Esophagus muscularis mucosa (tissue), 4 donors: ENCODE measurements around the gene ZNF69. TPM values are rescaled to one million over a fixed set of nuclear protein-coding genes. Genes with fewer than 3 reads are reported as not detected.
"Not testable (repeated sequence)": the region's sequence is repeated elsewhere in the genome, so short reads cannot be mapped to it uniquely, and the experiment has no call there.

Source experiments
- DNase-seq: peaks from one replicate; pipeline ENCODE4 v3.0.0-alpha.2; 2017; ENCODE audit errors: extremely low spot score
- H3K27ac ChIP-seq, 4 donors: fragments of 200-600 bp; sonication (generic); replicated peaks in 1 of 4; 1 replicate in 3 of 4; 2 replicates in 1 of 4; pipeline ENCODE4 v1.5.1; 2016 to 2019; ENCODE audit warnings: mild to moderate bottlenecking in 1 of 4
- H3K27me3 ChIP-seq, 4 donors: fragments of 200-600 bp; sonication (generic); one replicate each; pipeline versions ENCODE4 v1.5.1 to v1.6.0; 2016 to 2019
- H3K36me3 ChIP-seq, 4 donors: fragments of 200-600 bp; sonication (generic); one replicate each; pipeline ENCODE4 v1.5.1; 2016 to 2019
- H3K4me1 ChIP-seq, 4 donors: fragments of 200-600 bp; sonication (generic); one replicate each; pipeline ENCODE4 v1.5.1; 2016 to 2019
- H3K4me3 ChIP-seq, 4 donors: fragments of 200-600 bp; sonication (generic); 1 replicate in 2 of 4; 2 replicates in 2 of 4; pipeline ENCODE4 v1.5.1; 2016 to 2019; ENCODE audit warnings: mild to moderate bottlenecking in 4 of 4, moderate library complexity in 1 of 4
- H3K9me3 ChIP-seq, 4 donors: fragments of 200-600 bp; sonication (generic); 1 replicate in 3 of 4; 2 replicates in 1 of 4; pipeline ENCODE4 v1.5.1; 2016 to 2019
- CTCF ChIP-seq, 3 experiments: fragments of 200-600 bp in 2 of 3; fragments of 450-650 bp in 1 of 3; sonication (generic) in 2 of 3; IDR thresholded peaks; one replicate each; pipeline ENCODE4 v1.5.1; 2017 to 2019; ENCODE audit warnings: antibody characterized with exemption in 3 of 3, mild to moderate bottlenecking in 2 of 3, moderate library complexity in 1 of 3
- EP300 ChIP-seq: sonication (generic); formaldehyde crosslinking; IDR thresholded peaks from one replicate; pipeline ENCODE4 v1.6.1; 2017; ENCODE audit warnings: antibody characterized with exemption
- POLR2A ChIP-seq: fragments of 450-650 bp; IDR thresholded peaks from one replicate; pipeline ENCODE4 v1.6.1; 2017; ENCODE audit warnings: antibody characterized with exemption, moderate library complexity, mild to moderate bottlenecking, low read depth
- POLR2AphosphoS5 ChIP-seq, 2 donors: sonication (generic); formaldehyde crosslinking; IDR thresholded peaks; one replicate each; pipeline ENCODE4 v1.6.1; 2017; ENCODE audit warnings: antibody characterized with exemption in 2 of 2
- WGBS: methylation state at CpG from one replicate; pipeline ENCODE4 v1.1.5; 2018; 5-methylcytosine and 5-hydroxymethylcytosine counted together
- intact Hi-C: fragments of 100-400 bp; cut with DNase I; formaldehyde crosslinking; loops from one replicate; pipeline ENCODE4 v1.15.1; 2023
- total RNA-seq, 4 donors: library from RNA; depleted of rRNA; stranded (reverse); fragments of >200 nt; gene quantifications; one replicate each; pipeline versions ENCODE4 v1.1.0 to v1.2.1, GENCODE V29; 2016

The ZNF69 gene
- total RNA-seq, 4 donors from 2014 or later, result 3.8 to 8.2 (median 6.9) TPM

DNA sequence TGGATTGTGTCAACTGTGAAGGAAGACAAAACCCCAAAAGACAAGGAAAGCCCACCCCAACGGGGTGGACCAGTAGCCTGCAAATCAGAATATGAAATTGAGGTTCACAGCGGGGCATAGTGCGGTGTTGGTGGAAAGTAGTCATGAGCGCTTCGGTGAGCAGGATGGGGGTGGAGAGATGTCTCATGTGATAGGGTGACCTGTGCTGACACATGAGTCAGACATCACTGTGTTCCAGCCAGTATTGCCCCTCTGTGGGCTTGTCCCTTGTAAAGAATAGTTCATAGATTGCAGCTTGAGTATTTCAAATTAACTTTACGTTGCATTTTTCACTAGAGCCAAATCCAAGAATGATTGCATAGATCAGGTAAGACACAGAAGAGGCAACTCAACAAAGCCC is 7.3 kb downstream of the ZNF69 start:
- Histone ChIP-seq H3K27ac (no peak overlapping the region), H3K4me3 (no peak overlapping the region), H3K27me3 (no peaks in the 10 kb centered on the region), H3K36me3 (no peaks in the 10 kb centered on the region), H3K9me3 (peaks cover 0 to 6% (median under 1%) of the 10 kb centered on the region in 4 donors), H3K4me1 (no peaks in the 10 kb centered on the region)
- TF ChIP-seq POLR2A (no peak), CTCF (IDR thresholded peaks at IDR 0.05) (no peak), EP300 (no peak), POLR2AphosphoS5 (IDR thresholded peaks at IDR 0.05) (no peak)
- intact Hi-C loops, result no loop called here
- 94% methylated on average over 6 of the region's 6 CpGs for whole genome bisulfite sequencing
- no peak for DNase-seq

GRCh38 chr19:11902228-11902627 is 14.6 kb downstream of the ZNF69 start:
- 100% methylated on average over 3 of the region's 3 CpGs for WGBS
- Histone ChIP-seq H3K27me3 (no peaks in the 10 kb centered on the region), H3K4me3 (no peak overlapping the region), H3K9me3 (peaks cover 6 to 58% (median 48%) of the 10 kb centered on the region in 4 donors), H3K27ac (no peak overlapping the region), H3K4me1 (no peaks in the 10 kb centered on the region), H3K36me3 (peaks cover 19 to 33% (median 26%) of the 10 kb centered on the region in 4 donors)
- TF ChIP-seq CTCF (IDR thresholded peaks at IDR 0.05) (no peak), EP300 (no peak), POLR2AphosphoS5 (IDR thresholded peaks at IDR 0.05) (no peak), POLR2A (no peak)
- intact Hi-C loops, result no loop called here
- no peak for DNase-seq

DNA sequence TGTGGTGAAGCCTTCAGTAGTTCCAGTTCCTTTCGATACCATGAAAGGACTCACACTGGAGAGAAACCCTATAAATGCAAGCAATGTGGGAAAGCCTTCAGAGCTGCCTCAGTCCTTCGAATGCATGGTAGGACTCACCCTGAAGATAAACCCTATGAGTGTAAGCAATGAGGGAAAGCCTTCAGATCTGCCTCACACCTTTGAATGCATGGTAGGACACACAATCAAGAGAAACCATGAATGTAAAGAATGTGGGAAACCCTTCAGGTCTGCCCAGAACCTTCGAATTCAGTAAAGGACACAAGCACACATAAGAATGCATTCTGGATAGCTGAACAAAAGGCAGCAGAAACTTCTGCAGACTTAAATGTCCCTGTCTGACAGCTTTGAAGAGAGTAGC is 18.3 kb downstream of the ZNF69 start:
- H3K27me3 ChIP-seq, result no peaks in the 10 kb centered on the region
- TF ChIP-seq EP300, result no peak
- TF ChIP-seq POLR2A, result no peak
- no peak for TF ChIP-seq POLR2AphosphoS5 (IDR thresholded peaks at IDR 0.05)
- no peak for TF ChIP-seq CTCF (IDR thresholded peaks at IDR 0.05)
- H3K9me3 ChIP-seq, result peaks cover 6 to 73% (median 63%) of the 10 kb centered on the region in 4 donors
- no peak for DNase-seq
- no peak overlapping the region for H3K4me3 ChIP-seq
- WGBS, result 91% methylated on average over 3 of the region's 3 CpGs
- intact Hi-C loops, result no loop called here
- H3K27ac ChIP-seq, result no peak overlapping the region
- peaks cover 19 to 33% (median 26%) of the 10 kb centered on the region in 4 donors for H3K36me3 ChIP-seq
- no peaks in the 10 kb centered on the region for H3K4me1 ChIP-seq

GRCh38 chr19:11911937-11912336 is 24.4 kb downstream of the ZNF69 start:
- intact Hi-C loops, H3K27ac ChIP-seq, H3K4me1 ChIP-seq, H3K36me3 ChIP-seq, DNase-seq, H3K4me3 ChIP-seq, H3K27me3 ChIP-seq: not testable (repeated sequence)
- WGBS, result 96% methylated on average over 1 of the region's 1 CpG
- peaks cover 0 to 69% (median 50%) of the 10 kb centered on the region in 4 donors for H3K9me3 ChIP-seq

DNA sequence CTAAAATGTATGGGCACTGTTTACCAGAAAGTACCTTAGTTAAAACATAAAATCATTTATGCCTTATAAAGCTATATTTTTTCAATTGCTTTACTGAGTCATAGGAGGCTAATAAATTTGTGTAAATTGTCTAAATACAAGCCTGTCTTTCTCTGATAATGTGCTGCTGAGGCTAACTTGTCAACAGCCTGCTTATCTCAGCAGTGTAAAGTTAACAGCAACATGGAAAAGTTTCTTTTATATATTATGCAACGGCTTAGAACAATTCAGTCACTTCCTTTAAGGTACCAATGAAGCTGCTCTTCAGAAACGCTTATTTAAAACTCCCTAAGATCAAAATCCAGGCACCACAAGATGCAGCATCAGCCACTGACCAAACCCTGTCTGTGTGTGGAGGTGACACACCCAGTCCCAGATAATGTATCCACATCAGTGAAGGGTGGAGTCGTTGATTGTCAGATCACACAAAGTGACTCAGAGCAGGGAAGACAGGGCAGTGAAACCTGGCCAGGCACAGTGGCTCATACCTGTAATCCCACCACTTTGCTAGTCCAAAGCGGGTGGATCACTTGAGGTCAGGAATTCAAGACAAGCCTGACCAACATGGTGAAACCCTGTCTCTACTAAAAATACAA is 27.0 kb downstream of the ZNF69 start:
- H3K27ac ChIP-seq, H3K27me3 ChIP-seq, DNase-seq, H3K4me1 ChIP-seq, intact Hi-C loops, H3K36me3 ChIP-seq, H3K4me3 ChIP-seq: not testable (repeated sequence)
- WGBS, result 95% methylated on average over 3 of the region's 4 CpGs
- H3K9me3 ChIP-seq, result peaks cover 0 to 44% (median 37%) of the 10 kb centered on the region in 4 donors
